HepG2 (cell line): Measurements from ENCODE around the gene GLB1L3. TPM values are rescaled to one million over a fixed set of nuclear protein-coding genes. Genes with fewer than 3 reads are reported as not detected.

Source experiments
- CBX1 ChIP-seq: IDR thresholded peaks from one replicate; pipeline ENCODE4 v1.6.1; 2016; ENCODE audit warnings: antibody characterized with exemption, low read depth
- FOXJ3 ChIP-seq: sonication (generic); formaldehyde crosslinking; IDR thresholded peaks from 2 replicates; pipeline ENCODE4 v1.4.0; 2020; ENCODE audit warnings: missing genetic modification reagents, mild to moderate bottlenecking, borderline replicate concordance
- FOXM1 ChIP-seq: sonication (generic); formaldehyde crosslinking; IDR thresholded peaks from 2 replicates; pipeline ENCODE4 v1.5.0; 2020; ENCODE audit warnings: missing genetic modification reagents
- FOXO1 ChIP-seq: sonication (generic); formaldehyde crosslinking; IDR thresholded peaks from 2 replicates; pipeline ENCODE4 v1.4.0; 2020; ENCODE audit warnings: missing genetic modification reagents
- HOMEZ ChIP-seq: IDR thresholded peaks from 2 replicates; pipeline ENCODE4 v1.6.1; 2016; ENCODE audit warnings: low read depth
- JARID2 ChIP-seq: sonication (generic); formaldehyde crosslinking; IDR thresholded peaks from 2 replicates; pipeline ENCODE4 v1.8.1; 2023; ENCODE audit warnings: missing genetic modification reagents, inconsistent platforms; ENCODE audit not compliant: insufficient replicate concordance
- JUND ChIP-seq: sonication (generic); formaldehyde crosslinking; IDR thresholded peaks from 2 replicates; pipeline ENCODE4 v1.8.0; 2022; ENCODE audit warnings: mild to moderate bottlenecking, missing genetic modification reagents
- KDM5B ChIP-seq: sonication (generic); formaldehyde crosslinking; IDR thresholded peaks from 2 replicates; pipeline ENCODE4 v1.4.0; 2020; ENCODE audit warnings: missing genetic modification reagents, mild to moderate bottlenecking, borderline replicate concordance
- KLF11 ChIP-seq: IDR thresholded peaks from 2 replicates; pipeline ENCODE4 v1.6.1; 2016; ENCODE audit warnings: missing compliant biosample characterization
- MAFK ChIP-seq, 2 experiments: IDR thresholded peaks in 1 of 2; conservative IDR thresholded peaks in 1 of 2; 2 replicates each; pipeline ENCODE4 v1.6.1; 2011; ENCODE audit warnings: improper control_type of control experiment in 2 of 2, low read length in 2 of 2
- NRL ChIP-seq: sonication (generic); formaldehyde crosslinking; IDR thresholded peaks from 2 replicates; pipeline ENCODE4 v1.5.0; 2020; ENCODE audit warnings: missing genetic modification reagents, mild to moderate bottlenecking, moderate library complexity, borderline replicate concordance
- PCBP2 ChIP-seq: fragments of 200-400 bp; formaldehyde crosslinking; optimal IDR thresholded peaks from 2 replicates; pipeline ENCODE3; 2018; ENCODE audit warnings: low read length, low read depth; ENCODE audit not compliant: poor library complexity, severe bottlenecking
- RXRB ChIP-seq: IDR thresholded peaks from 2 replicates; pipeline ENCODE4 v1.6.1; 2016; ENCODE audit warnings: borderline replicate concordance, missing genetic modification reagents, missing compliant biosample characterization
- SMARCE1 ChIP-seq: fragments of 450-650 bp; IDR thresholded peaks from 2 replicates; pipeline ENCODE4 v1.6.1; 2017; ENCODE audit warnings: borderline replicate concordance
- SP140L ChIP-seq: sonication (generic); formaldehyde crosslinking; IDR thresholded peaks from 2 replicates; pipeline ENCODE4 v1.4.0; 2020; ENCODE audit warnings: missing genetic modification reagents, borderline replicate concordance
- SYNCRIP ChIP-seq: fragments of 200-400 bp; formaldehyde crosslinking; IDR thresholded peaks from 2 replicates; pipeline ENCODE4 v1.6.1; 2018; ENCODE audit warnings: mild to moderate bottlenecking, low read depth, low read length; ENCODE audit not compliant: insufficient read depth
- TFDP1 ChIP-seq: IDR thresholded peaks from 2 replicates; pipeline ENCODE4 v1.6.1; 2016; ENCODE audit warnings: missing compliant biosample characterization, missing genetic modification reagents, borderline replicate concordance
- ZMAT3 ChIP-seq: sonication (generic); formaldehyde crosslinking; conservative IDR thresholded peaks from 2 replicates; pipeline ENCODE4 v1.7.0; 2021; ENCODE audit warnings: missing genetic modification reagents
- ZMAT5 ChIP-seq: sonication (generic); formaldehyde crosslinking; IDR thresholded peaks from 2 replicates; pipeline ENCODE4 v1.5.0; 2020; ENCODE audit warnings: mild to moderate bottlenecking, low read depth, missing genetic modification reagents, borderline replicate concordance
- ZNF124 ChIP-seq: sonication (generic); formaldehyde crosslinking; IDR thresholded peaks from 2 replicates; pipeline ENCODE4 v1.4.0; 2020; ENCODE audit warnings: missing genetic modification reagents
- ZNF235 ChIP-seq: sonication (generic); formaldehyde crosslinking; IDR thresholded peaks from 2 replicates; pipeline ENCODE4 v1.8.1; 2023; ENCODE audit warnings: mild to moderate bottlenecking, missing genetic modification reagents, borderline replicate concordance
- ZNF350 ChIP-seq: sonication (generic); formaldehyde crosslinking; IDR thresholded peaks from 2 replicates; pipeline ENCODE4 v1.4.0; 2020; ENCODE audit warnings: mild to moderate bottlenecking, low read depth, missing genetic modification reagents, borderline replicate concordance
- ZNF530 ChIP-seq: sonication (generic); formaldehyde crosslinking; IDR thresholded peaks from 2 replicates; pipeline ENCODE4 v1.5.0; 2020; ENCODE audit warnings: low read depth, mild to moderate bottlenecking, missing genetic modification reagents
- ZNF562 ChIP-seq: sonication (generic); formaldehyde crosslinking; IDR thresholded peaks from 2 replicates; pipeline ENCODE4 v1.8.0; 2022; ENCODE audit warnings: missing genetic modification reagents, borderline replicate concordance
- ZNF569 ChIP-seq: sonication (generic); formaldehyde crosslinking; IDR thresholded peaks from 2 replicates; pipeline ENCODE4 v1.5.0; 2020; ENCODE audit warnings: mild to moderate bottlenecking, missing genetic modification reagents, moderate library complexity, borderline replicate concordance
- ZNF577 ChIP-seq: sonication (generic); formaldehyde crosslinking; IDR thresholded peaks from 2 replicates; pipeline ENCODE4 v1.4.0; 2020; ENCODE audit warnings: mild to moderate bottlenecking, low read depth, missing genetic modification reagents, borderline replicate concordance
- ZNF7 ChIP-seq: IDR thresholded peaks from 2 replicates; pipeline ENCODE4 v1.6.1; 2016; ENCODE audit warnings: missing biosample characterization, missing genetic modification reagents
- ZNF83 ChIP-seq: sonication (generic); formaldehyde crosslinking; IDR thresholded peaks from 2 replicates; pipeline ENCODE4 v1.4.0; 2020; ENCODE audit warnings: missing genetic modification reagents, mild to moderate bottlenecking, borderline replicate concordance
- polyA plus RNA-seq, 8 experiments: library from polyadenylated mRNA; depleted of rRNA in 3 of 8; stranded (reverse) in 7 of 8; unstranded in 1 of 8; fragments of >200 nt; fragmentation: Illumina TruSeq in 4 of 8; extraction: Trizol in 4 of 8; gene quantifications; 2 replicates each; pipeline versions ENCODE4 v1.2.1 to v1.2.3, GENCODE V29; 2011 to 2016; ENCODE audit warnings: low read depth in 4 of 8, missing spikeins in 1 of 8, mixed read lengths in 1 of 8; ENCODE audit not compliant: insufficient read depth in 1 of 8
- total RNA-seq, 5 experiments: library from RNA; depleted of rRNA; stranded (reverse); fragments of >200 nt; fragmentation: Illumina TruSeq; extraction: Trizol; gene quantifications; 2 replicates each; pipeline ENCODE4 v1.2.3, GENCODE V29; 2016; ENCODE audit warnings: low read depth in 1 of 5

GLB1L3 gene
- total and polyA plus RNA-seq, 2 of the 13 experiments (the other 11 are each of a cell fraction or from before 2014, with no cell fraction given), result not detected

GRCh38 chr11:134253188-134253993 is 22.8 kb upstream of the GLB1L3 start, which contains the start of the genes ACAD8 and THYN1 (continued):
- no peak for TF ChIP-seq ZNF562
- no peak for TF ChIP-seq SYNCRIP
- TF ChIP-seq HOMEZ (CRISPR knock-in tag), result peak; percentile 29; the same call in 1 of the 2 replicates
- TF ChIP-seq KDM5B, result peak; percentile 53; the same call in 1 of the 2 replicates
- peak; percentile 54; the same call in 1 of the 2 replicates for TF ChIP-seq ZNF350
- no peak for TF ChIP-seq SMARCE1
- peak; percentile 91 for TF ChIP-seq TFDP1 (CRISPR knock-in tag)
- no peak for TF ChIP-seq FOXM1 (CRISPR knock-in tag)
- TF ChIP-seq ZNF124 (CRISPR knock-in tag), result peak; percentile 82; the same call in 1 of the 2 replicates
- TF ChIP-seq ZNF235, result 0 out of 2 replicates have a peak, but pooled peaks have one; percentile 56
- peak; percentile 24; the same call in 1 of the 2 replicates for TF ChIP-seq FOXO1 (CRISPR knock-in tag)
- TF ChIP-seq JUND, result no peak
- no peak for TF ChIP-seq ZNF7 (CRISPR knock-in tag)
- no peak for TF ChIP-seq FOXJ3
- no peak for TF ChIP-seq JARID2
- TF ChIP-seq ZNF577 (CRISPR knock-in tag), result no peak
- peak; percentile 82; the same call in 1 of the 2 replicates for TF ChIP-seq KLF11 (CRISPR knock-in tag)
- TF ChIP-seq ZNF530 (CRISPR knock-in tag), result no peak
- TF ChIP-seq CBX1, result no peak
- TF ChIP-seq PCBP2, result no peak
- peak; percentile 42; the same call in 1 of the 2 replicates for TF ChIP-seq RXRB
- TF ChIP-seq ZNF83 (CRISPR knock-in tag), result no peak
- peak; percentile 71; the same call in 1 of the 2 replicates for TF ChIP-seq NRL
- no peak for TF ChIP-seq SP140L (CRISPR knock-in tag)
- peak; percentile 27; the same call in 1 of the 2 replicates for TF ChIP-seq ZMAT3 (CRISPR knock-in tag)
- TF ChIP-seq ZMAT5 (CRISPR knock-in tag), result no peak
- TF ChIP-seq ZNF569 (CRISPR knock-in tag), result no peak
- no peak for TF ChIP-seq MAFK (conservative IDR thresholded peaks at IDR 0.05 in 1 of 2, IDR thresholded peaks at IDR 0.05 in 1 of 2; ENCODE audit: low read length in 2 of 2)
